PC-3 (cell line): ENCODE data around the gene CDC42EP5. TPM values are rescaled to one million over a fixed set of nuclear protein-coding genes. Genes with fewer than 3 reads are reported as not detected.

Source experiments
- ATAC-seq: fragments of 200-7000 bp; cut with Tn5 transposase; 2 replicates; pipeline ENCODE4 v1.9.1; 2020; ENCODE audit warnings: mild to moderate bottlenecking, moderate library complexity
- Bru-seq: library from RNA; stranded (reverse); fragments of 400-500 nt; gene quantifications from one replicate; lab custom pipeline; 2021; lab: Mats Ljungman, UMichigan
- BruChase-seq, 2 experiments: library from RNA; stranded (reverse); fragments of 400-500 nt; gene quantifications; one replicate each; lab custom pipeline; 2021; lab: Mats Ljungman, UMichigan
- BruUV-seq: library from RNA; stranded (reverse); fragments of 400-500 nt; replicated peaks from 2 replicates; lab custom pipeline; 2021; lab: Mats Ljungman, UMichigan
- CTCF ChIA-PET: fragments of 300-600 bp; sonication (Branson Sonifier 250); formaldehyde crosslinking; loops from one replicate; lab custom pipeline; 2022; ENCODE audit warnings: antibody characterized with exemption; lab: Charles Lee
- POLR2A ChIA-PET: fragments of 300-600 bp; sonication (Branson Sonifier 250); formaldehyde crosslinking; loops from one replicate; lab custom pipeline; 2022; ENCODE audit warnings: antibody characterized with exemption; ENCODE audit not compliant: unreplicated experiment; lab: Charles Lee
- DNase-seq: peaks from one replicate; pipeline ENCODE4 v3.0.0-alpha.2; 2015
- H2AFZ ChIP-seq: fragments of 300-600 bp; sonication (generic); 2 replicates; pipeline ENCODE4 v1.6.0; 2016; ENCODE audit warnings: antibody characterized with exemption, low read length
- H3F3A ChIP-seq: fragments of 300-600 bp; sonication (generic); one replicate; pipeline ENCODE4 v1.6.0; 2017; ENCODE audit warnings: antibody characterized with exemption, low read length, control low read depth, mild to moderate bottlenecking; ENCODE audit not compliant: unreplicated experiment
- H3K27ac ChIP-seq: fragments of 300-600 bp; sonication (generic); 2 replicates; pipeline ENCODE4 v1.5.1; 2016; ENCODE audit warnings: mild to moderate bottlenecking, low read length
- H3K27me3 ChIP-seq: fragments of 300-600 bp; sonication (generic); 2 replicates; pipeline ENCODE4 v1.6.1; 2016; ENCODE audit warnings: low read length, mixed read lengths
- H3K36me3 ChIP-seq: fragments of 300-600 bp; sonication (generic); 2 replicates; pipeline ENCODE4 v1.6.1; 2016; ENCODE audit warnings: low read depth, mixed run types, low read length, mixed read lengths
- H3K4me1 ChIP-seq: fragments of 300-600 bp; sonication (generic); 2 replicates; pipeline ENCODE4 v1.5.1; 2016; ENCODE audit warnings: low read length; ENCODE audit not compliant: insufficient read depth
- H3K4me2 ChIP-seq: fragments of 300-600 bp; sonication (generic); 2 replicates; pipeline ENCODE4 v1.6.0; 2016; ENCODE audit warnings: low read length
- H3K4me3 ChIP-seq: fragments of 300-600 bp; sonication (generic); 2 replicates; pipeline ENCODE4 v1.5.1; 2016; ENCODE audit warnings: mild to moderate bottlenecking, low read length, mixed read lengths
- H3K79me2 ChIP-seq: fragments of 300-600 bp; sonication (generic); 2 replicates; pipeline ENCODE4 v1.6.1; 2017; ENCODE audit warnings: low read length, mixed read lengths
- H3K9ac ChIP-seq: fragments of 300-600 bp; sonication (generic); 2 replicates; pipeline ENCODE4 v1.6.0; 2016; ENCODE audit warnings: mild to moderate bottlenecking, low read length
- H3K9me2 ChIP-seq: fragments of 300-600 bp; sonication (generic); replicated peaks from 2 replicates; pipeline ENCODE4 v1.6.1; 2016; ENCODE audit warnings: mixed run types, low read length, mixed read lengths
- H3K9me3 ChIP-seq: fragments of 300-600 bp; sonication (generic); 2 replicates; pipeline ENCODE4 v1.6.1; 2016; ENCODE audit warnings: low read length, mixed read lengths
- H4K20me1 ChIP-seq: fragments of 300-600 bp; sonication (generic); 2 replicates; pipeline ENCODE4 v1.6.1; 2016; ENCODE audit warnings: low read length, mixed read lengths
- EZH2 ChIP-seq: fragments of 300-600 bp; sonication (generic); IDR thresholded peaks from one replicate; pipeline ENCODE4 v1.6.1; 2017; ENCODE audit warnings: antibody characterized with exemption, mild to moderate bottlenecking, low read length; ENCODE audit not compliant: unreplicated experiment
- EZH2phosphoT487 ChIP-seq: fragments of 300-600 bp; sonication (generic); IDR thresholded peaks from 2 replicates; pipeline ENCODE4 v1.6.1; 2018; ENCODE audit warnings: mild to moderate bottlenecking, antibody characterized with exemption, low read length, borderline replicate concordance
- intact Hi-C: fragments of 100-400 bp; cut with micrococcal nuclease; formaldehyde crosslinking; loops from 2 replicates; pipeline ENCODE4 v1.9.0; 2023
- long read RNA-seq: library from polyadenylated mRNA; unstranded; transcript quantifications from one replicate; pipeline ENCODE4 v2.0.0, GENCODE V29; 2021; ENCODE audit not compliant: unreplicated experiment
- total RNA-seq: library from RNA; depleted of rRNA; stranded (reverse); fragments of >200 nt; gene quantifications from 2 replicates; pipeline ENCODE4 v1.2.3, GENCODE V29; 2014; rRNA removed
- TF ChIP-seq, protein P1 (sequence below): fragments of 300-600 bp; sonication (generic); conservative IDR thresholded peaks from 2 replicates; pipeline ENCODE4 v1.5.1; 2017; ENCODE audit warnings: antibody characterized with exemption, low read depth, mild to moderate bottlenecking, low read length

The CDC42EP5 gene, protein sequence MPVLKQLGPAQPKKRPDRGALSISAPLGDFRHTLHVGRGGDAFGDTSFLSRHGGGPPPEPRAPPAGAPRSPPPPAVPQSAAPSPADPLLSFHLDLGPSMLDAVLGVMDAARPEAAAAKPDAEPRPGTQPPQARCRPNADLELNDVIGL
- total RNA-seq (0.73 and 1.4 TPM in 2 replicates), Bru-seq, nascent RNA (percentile 31 among the genes with signal in this experiment), BruChase-seq, experiment 1, labeled RNA remaining after a 6-hour chase (percentile 20 among the genes with signal in this experiment), BruChase-seq, experiment 2, labeled RNA remaining after a 2-hour chase (percentile 16 among the genes with signal in this experiment)
- long read RNA-seq, partial matches to known transcripts, result 0 of 1 reads
- long read RNA-seq, other reads (novel, unspliced or antisense), result 0 of 1 reads

DNA sequence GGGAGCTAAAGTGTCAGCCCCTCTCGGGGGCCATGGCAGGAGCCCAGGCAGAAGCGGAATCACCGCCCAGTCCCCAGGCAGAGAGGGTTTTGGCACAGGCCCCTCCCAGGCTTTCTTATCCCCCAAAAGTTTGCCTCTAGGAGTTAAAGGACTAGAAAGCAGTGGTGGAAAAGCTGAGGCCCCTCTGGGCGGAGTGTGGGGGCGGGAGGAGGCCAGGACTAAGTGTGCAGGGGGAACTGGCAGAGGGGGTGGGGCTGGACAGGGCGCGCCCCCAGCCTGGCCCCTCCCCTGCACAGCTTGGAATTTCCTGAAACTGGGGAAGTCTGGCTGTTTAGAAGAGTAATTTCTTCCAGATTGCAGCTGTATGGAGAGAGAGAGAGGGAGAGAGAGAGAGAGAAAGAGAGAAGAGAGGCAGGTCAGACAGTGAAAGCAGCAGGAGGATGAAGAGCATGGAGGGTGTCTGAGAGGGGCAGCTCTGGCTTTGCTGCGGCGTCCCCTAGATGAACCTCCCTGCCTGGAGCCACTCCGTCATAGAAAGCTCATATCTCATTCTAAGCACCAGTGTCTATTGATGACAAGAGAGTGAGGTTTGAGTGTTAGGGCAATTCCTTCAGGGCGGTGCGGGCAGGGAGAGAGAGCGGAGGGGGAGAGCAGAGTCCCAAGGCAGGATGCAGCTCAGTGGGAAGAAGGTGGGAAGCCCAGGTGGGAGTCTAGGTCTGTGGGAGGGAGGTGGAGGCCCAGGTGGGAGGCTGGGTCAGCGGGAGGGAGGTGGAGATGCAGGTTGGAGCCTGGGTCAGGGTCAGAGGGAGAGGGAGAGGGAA lies at the start of gene CDC42EP5:
TSS of gene CDC42EP5 (minus strand) at position 226 of the 821 bp plus-strand sequence. CDS start 7,749 bp downstream, outside the sequence.
- peak; percentile 36 for ATAC-seq
- BruUV-seq, result no TSS peak
- H3K79me2 ChIP-seq, result no peaks in the 10 kb centered on the region
- no peaks in the 10 kb centered on the region for H3K9me3 ChIP-seq
- ChIA-PET CTCF (no interaction called here), POLR2A (interaction anchor here (0.7 kb wide), 1 partner anchor 111 kb away, joined by 4 read pairs; no protein-coding TSS in a partner anchor)
- H3K36me3 ChIP-seq, result no peaks in the 10 kb centered on the region
- intact Hi-C loops, result no loop called here
- H3K4me1 ChIP-seq, result peaks cover 13% of the 10 kb centered on the region; the same call in 1 of the 2 replicates
- H3K27ac ChIP-seq, result no peak within 1 kb of the TSS
- H3K4me3 ChIP-seq, result no peak within 1 kb of the TSS
- no peaks in the 10 kb centered on the region for H3K9me2 ChIP-seq
- TF ChIP-seq EZH2phosphoT487, result no peak
- TF ChIP-seq EZH2, result no peak
- TF ChIP-seq, protein P1, sequence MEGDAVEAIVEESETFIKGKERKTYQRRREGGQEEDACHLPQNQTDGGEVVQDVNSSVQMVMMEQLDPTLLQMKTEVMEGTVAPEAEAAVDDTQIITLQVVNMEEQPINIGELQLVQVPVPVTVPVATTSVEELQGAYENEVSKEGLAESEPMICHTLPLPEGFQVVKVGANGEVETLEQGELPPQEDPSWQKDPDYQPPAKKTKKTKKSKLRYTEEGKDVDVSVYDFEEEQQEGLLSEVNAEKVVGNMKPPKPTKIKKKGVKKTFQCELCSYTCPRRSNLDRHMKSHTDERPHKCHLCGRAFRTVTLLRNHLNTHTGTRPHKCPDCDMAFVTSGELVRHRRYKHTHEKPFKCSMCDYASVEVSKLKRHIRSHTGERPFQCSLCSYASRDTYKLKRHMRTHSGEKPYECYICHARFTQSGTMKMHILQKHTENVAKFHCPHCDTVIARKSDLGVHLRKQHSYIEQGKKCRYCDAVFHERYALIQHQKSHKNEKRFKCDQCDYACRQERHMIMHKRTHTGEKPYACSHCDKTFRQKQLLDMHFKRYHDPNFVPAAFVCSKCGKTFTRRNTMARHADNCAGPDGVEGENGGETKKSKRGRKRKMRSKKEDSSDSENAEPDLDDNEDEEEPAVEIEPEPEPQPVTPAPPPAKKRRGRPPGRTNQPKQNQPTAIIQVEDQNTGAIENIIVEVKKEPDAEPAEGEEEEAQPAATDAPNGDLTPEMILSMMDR, result no peak
- peak within 1 kb of the TSS; percentile 36 for H3K4me2 ChIP-seq
- H3K27me3 ChIP-seq, result peaks cover 24% of the 10 kb centered on the region
- H2AFZ ChIP-seq, result peak within 1 kb of the TSS; percentile 61; the same call in 1 of the 2 replicates
- no peak within 1 kb of the TSS for H3K9ac ChIP-seq
- DNase-seq, result no peak
- H4K20me1 ChIP-seq, result no peaks in the 10 kb centered on the region
- no peaks in the 10 kb centered on the region for H3F3A ChIP-seq

DNA sequence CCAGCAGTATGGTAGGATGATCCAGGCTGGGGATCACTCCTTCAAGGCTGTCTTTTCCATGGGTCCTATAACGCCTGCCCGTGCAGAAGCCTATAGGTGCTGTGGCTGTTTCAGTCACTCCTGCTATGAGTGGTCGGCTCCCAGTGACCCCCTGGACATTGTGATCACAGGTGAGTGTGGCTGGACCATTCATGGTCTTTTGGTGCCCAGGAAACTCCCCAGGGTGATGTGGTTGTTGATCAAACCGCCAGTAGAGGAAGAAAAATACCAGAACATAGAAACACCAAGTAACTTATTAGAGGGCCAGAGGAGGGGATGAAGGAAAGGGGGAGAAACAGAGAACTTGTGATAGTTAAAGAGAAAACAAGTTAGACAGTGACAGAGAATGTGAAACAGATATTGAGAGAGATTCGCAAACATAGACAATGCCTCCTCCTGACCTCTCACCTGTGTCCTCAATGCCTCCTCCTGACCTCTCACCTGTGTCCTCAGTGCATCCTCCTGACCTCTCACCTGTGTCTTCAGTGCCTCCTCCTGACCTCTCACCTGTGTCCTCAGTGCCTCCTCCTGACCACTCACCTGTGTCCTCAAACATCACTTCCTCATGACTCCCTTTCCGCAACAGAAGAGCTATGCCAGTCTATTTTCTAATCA lies 48.9 kb upstream of the CDC42EP5 start:
- Histone ChIP-seq H3F3A (no peaks in the 10 kb centered on the region), H3K36me3 (no peaks in the 10 kb centered on the region), H3K4me1 (peaks cover 25% of the 10 kb centered on the region), H3K27ac (no peak overlapping the region), H3K9me2 (no peaks in the 10 kb centered on the region), H3K4me2 (no peak overlapping the region), H4K20me1 (no peaks in the 10 kb centered on the region; the same call in 1 of the 2 replicates), H3K27me3 (peaks cover 44% of the 10 kb centered on the region), H3K9me3 (no peaks in the 10 kb centered on the region), H3K9ac (no peak overlapping the region), H2AFZ (no peak overlapping the region), H3K4me3 (no peak overlapping the region), H3K79me2 (no peaks in the 10 kb centered on the region)
- ChIA-PET POLR2A (no interaction called here), CTCF (no interaction called here)
- ATAC-seq (no peak), DNase-seq (no peak)
- intact Hi-C loops, result no loop called here
- TF ChIP-seq, protein P1, result no peak
- no peak for TF ChIP-seq EZH2
- BruUV-seq, result no TSS peak
